Ammon's horn (tissue), 1 donor: Measurements from ENCODE around the gene OR52E4.

Source experiments
- DNase-seq: peaks from one replicate; pipeline ENCODE4 v3.0.0-alpha.2; 2016; ENCODE audit warnings: low spot score

Gene OR52E4

DNA sequence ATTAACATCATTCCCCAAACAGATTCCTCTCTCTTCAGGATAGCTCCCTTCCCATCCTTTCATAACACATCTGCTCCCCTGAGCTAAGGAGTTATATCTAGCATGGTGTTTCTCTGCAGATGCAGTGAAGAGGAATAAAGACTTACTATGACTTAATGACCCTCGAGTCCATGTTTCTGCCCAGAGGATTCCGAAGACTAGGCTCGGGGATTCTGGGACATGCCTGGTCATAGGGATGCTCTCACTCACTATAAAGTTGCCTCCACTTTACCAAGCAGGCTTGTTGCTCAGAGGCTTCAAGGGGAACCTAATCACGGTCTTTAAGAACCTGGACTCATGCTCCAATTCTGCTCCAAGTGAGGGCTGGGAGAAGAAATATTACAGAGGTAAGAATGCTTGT lies at the start of gene OR52E4:
TSS of gene OR52E4 (plus strand) at position 301 of the 400 bp plus-strand sequence. CDS start 3,664 bp downstream, outside the sequence.
- DNase-seq, result no peak

DNA sequence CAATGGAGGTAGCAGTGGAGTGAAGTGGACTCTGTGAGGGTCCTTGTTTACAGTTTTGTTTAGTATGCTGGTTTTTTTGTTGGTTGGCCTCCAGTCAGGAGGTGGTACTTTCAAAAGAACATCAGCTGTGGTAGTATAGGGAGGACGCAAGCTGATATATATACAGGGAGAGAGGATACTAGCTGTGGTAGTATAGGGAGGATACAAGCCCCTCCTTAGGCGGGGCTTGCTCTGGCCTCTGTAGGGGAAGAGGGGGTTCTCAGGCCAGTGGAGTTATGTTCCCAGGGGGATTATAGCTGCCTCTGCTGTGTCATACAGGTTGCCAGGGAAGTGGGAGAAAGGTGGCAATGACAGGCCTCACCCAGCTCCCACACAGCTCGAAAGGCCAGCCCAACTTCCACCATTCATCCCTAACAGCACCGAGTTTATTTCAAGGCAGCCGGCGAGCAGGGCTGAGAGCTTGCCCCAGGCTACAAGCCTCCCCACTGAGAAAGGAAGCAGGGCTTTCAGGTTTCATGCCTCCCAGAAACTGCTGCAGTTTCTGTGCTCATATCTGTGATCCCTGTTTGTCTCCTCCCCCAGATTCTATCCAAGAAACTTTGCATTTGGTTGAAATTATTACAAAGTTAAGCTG lies 49.1 kb upstream of the OR52E4 start:
- no peak for DNase-seq

DNA sequence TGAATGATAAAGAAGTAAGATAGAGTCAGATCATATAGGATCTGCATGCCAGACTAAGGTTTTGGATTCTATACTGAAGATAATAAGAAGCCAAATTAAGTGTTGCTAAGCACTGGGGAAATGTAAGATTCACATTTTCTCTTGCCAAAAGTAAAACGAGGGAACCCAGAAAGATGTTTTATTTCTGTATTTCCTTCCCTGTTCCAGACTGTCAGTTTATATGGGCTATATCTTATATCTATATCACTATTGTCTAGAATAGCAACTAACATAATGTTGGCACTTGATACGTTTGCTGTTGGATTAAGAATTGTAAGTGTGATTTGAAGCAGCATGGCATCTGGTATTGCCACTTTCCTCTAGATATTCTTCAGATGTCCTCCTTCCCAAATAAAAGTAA lies 47.0 kb upstream of the OR52E4 start:
- DNase-seq, result no peak

DNA sequence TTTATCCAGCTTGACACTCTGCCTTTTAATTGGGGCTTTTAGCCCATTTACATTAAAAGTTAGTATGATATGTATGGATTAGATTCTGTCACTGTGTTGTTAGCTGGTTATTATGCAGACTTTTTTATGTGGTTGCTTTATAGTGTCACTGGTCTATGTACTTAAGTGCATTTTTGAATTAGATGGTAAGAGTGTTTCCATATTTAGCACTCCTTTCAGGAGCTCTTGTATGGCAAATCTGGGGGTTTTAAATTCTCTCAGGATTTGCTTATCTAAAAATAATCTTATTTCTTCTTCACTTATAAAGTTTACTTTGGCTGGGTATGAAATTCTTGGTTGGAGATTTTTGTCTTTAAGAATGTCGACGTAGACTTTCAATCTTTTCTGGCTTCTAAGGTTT lies 42.7 kb upstream of the OR52E4 start:
- DNase-seq, result no peak

DNA sequence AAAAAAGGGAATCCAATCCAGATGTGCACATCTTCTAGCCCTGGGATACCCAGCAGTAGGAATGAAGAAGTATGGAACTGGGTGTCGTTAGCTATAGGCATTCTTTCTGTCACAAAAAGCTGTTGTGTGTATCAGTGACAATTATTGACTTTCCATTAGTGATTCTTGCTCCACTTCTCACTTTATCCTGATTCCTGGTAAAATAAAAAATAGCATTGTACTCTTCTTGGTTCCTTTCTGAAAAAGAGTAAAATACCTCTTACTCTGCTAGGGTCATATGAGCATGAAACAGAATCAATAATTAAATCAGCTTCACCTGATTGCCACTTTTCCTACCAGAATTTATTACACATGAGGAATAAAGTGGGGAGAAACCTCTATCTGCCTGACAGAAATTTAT lies 38.6 kb upstream of the OR52E4 start, which contains the start of gene OR52E6:
TSS of gene OR52E6 (minus strand) at position 101 of the 400 bp plus-strand sequence. CDS start at position 101, 0 bp downstream.
- no peak for DNase-seq

DNA sequence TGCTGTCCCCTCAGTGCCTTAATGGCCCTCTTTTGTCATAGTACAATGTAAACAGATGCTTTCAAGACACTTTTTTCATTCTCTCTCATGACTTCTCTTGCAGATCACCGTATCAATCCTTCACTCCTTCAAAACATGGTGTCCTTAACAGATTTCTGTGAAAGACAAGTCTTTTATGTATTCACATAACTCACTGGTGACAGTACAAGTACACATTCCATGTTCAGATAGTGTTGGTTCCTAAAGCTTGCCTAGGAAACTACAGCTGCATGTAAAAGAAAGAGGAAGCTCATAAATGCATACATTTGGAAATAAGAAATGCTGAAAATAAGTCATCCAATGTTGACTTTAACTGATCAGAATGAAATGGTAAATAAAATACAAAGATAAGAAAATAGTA lies 33.7 kb upstream of the OR52E4 start:
- no peak for DNase-seq

DNA sequence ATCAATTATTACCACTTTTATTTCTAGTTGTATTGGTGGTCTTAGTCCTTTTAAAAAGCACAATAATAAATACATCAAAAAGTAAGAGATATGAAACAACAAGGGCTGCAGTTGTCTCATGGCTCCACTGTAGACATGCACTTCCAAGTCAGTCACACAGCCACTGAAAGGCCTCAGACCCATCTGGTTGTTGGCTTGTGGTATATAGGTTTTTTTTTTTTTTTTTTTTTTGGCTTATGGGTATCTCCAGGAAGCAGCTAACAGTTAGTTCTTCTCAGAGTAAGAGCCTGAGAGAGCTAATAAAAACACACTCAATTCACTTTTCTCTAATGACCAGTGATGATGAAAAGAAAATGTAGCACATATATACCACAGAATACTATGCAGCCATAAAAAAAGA lies 32.7 kb upstream of the OR52E4 start:
- DNase-seq, result no peak

DNA sequence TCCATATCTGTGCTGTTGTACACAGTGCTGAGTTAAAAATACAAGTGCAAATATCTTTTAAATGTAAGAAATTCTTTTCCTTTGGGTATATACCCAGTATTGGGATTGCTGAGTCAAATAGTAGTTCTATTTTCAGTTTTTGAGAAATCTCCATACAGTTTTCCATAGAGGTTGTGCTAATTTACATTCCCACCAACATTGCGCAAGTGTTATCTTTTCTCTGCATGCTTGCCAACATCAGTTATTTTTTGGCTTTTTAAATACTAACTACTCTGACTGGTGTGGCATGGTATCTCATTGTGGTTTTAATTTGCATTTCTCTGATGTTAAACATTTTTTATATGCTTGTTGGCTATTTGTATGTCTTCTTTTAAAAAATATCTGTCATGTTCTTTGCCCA lies 29.4 kb upstream of the OR52E4 start:
- DNase-seq, result no peak

DNA sequence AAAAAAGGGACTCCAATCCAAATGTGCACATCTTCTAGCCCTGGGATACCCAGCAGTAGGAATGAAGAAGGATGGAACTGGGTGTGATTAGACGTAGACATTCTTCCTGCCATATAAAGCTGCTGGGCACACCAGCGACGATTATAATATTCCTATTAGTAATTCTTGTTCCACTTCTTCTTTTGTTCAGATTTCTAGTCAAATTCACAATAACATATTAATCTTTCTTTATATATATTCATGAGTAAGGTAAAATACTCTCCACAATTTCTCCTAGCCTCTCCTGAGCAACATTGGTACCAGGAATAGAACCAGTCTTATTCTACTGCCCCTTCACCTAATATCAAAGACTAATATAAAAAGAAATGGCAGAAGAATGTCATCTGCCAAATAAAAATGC lies 22.8 kb upstream of the OR52E4 start, which contains the start of gene OR52E8:
TSS of gene OR52E8 (minus strand) at position 101 of the 400 bp plus-strand sequence. CDS start at position 101, 0 bp downstream.
- DNase-seq, result no peak

DNA sequence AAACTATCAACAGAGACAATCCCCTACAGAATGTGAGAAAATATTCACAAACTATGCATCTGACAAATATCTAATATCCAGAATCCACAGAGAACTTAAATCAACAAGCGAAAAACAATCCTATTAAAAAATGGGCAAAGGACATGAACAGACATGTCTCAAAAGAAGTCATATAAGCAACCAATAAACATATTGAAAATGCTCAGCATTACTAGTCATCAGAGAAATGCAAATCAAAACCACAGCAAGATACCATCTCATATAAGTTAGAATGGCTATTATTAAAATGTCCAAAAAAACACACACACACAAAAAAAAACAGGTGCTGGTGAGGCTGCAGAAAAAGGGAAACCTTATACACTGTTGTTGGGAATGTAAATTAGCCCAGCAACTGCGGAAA lies 14.6 kb upstream of the OR52E4 start:
- DNase-seq, result no peak

DNA sequence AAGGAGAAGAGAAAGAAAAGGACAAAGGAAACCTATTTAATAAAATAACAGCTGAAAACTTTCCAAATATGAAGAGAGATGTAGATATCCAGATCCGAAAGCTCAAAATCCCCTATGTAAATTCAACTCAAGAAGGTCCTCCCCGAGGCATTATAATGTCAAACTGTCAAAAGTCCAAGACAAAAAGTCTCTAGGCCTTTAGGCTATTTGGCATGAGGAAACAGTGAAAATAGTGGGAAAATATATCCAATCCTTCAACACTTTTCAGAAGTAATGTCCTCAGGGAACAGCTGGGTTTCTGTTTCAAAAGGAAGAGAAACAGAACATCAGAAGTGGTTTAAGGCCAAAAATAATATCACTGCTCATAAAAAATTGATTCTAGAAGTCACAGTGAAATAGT lies 1.9 kb upstream of the OR52E4 start:
- no peak for DNase-seq

DNA sequence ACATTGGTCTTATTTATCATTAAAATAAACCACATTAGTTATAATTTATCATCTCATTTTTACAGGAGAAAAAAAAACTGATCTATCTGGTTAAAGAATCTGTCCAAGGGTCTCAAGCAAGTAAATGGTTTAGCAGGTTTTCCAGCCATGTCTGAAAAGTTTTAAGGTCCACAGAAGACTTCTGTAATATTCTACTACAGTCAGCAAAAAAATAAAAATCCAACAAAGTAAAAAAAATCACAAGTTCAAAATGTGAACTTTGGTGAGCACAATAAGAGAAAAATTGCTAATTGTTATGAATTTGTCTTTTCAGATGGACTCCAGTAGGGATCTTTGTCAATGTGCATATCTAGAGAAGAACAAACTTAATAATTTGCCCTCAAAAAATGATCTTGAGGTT lies 1.3 kb downstream of the OR52E4 start:
- no peak for DNase-seq

DNA sequence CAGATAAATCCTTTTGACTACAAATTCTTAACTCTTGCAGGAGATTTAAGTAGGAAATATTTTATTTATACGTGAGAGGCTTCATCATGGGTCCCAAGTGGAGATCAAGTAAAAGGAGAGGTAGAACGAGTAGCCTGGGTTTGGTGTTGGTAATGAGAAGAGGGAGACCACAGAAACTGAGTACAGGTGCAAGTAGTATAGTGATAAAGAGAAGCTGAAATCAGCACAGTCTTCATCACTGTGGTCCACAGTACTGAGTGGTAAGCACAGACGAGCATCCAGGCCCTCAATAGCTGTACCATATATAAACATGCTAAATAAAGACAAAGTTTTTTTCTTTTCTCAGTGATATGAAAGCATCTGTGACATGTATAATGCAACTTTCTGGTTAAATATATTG lies 6.7 kb downstream of the OR52E4 start:
- no peak for DNase-seq

DNA sequence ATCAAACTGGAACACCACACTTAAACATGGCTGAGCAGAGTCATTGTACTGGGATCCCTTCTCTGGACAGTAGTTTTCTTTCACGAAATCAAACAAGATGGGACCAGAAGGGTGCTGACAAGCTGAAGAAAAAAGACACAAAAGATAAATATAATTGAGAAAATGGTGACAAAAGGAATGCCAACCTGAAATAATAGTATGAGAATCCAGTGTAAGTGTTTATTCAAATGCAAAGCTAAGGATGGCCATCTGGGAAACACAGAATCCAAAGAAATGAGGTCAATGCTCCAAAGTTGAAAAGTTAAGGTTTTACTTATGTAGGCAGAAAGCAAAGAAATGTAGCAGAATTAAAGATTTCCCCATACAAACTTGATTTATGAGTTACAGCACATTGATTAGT lies 7.2 kb downstream of the OR52E4 start:
- no peak for DNase-seq

DNA sequence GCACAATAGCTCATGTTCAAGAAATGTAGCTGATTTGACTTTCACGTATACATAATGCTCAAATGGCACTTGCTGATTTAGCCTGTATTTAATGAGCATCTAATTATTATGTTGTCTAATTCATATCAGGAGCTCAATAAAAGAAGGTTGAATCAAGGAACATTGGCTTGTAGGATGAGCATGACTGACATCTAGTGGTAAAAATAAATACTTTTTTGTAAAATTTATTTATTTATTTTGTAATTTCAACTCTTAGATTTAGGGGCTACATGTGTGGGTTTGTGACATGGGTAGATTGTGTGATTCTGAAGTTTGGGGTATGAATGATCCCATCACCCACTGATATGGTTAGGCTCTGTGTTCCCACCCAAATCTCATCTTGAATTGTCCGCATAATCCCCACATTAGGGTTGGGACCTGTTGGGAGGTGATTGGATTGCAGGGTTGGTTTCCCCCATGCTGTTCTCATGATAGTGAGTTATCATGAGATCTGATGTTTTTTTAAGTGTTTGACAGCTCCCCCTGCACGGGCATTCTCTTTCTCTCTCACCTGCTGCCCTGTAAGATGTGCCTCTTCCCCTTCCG lies 10.9 kb downstream of the OR52E4 start:
- no peak for DNase-seq

DNA sequence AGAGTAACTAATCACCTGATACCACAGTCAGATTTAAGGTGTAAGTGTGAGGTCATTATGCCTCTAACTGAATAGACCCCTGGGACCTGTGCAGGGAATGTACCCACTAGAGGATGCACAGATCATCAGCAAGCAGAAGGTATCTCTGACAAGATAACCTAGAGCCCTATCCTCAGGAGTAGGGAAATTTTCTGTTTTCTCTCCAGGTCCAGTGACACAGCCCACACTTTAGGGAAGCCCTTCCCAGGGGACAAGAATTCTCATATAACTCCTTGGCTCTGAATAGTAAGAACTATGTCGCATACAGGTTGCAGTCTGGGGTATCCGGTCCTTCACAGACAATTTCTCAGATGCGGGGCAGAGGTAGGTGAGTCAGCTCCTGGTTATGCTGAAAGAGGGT lies 12.5 kb downstream of the OR52E4 start, which contains the start of gene OR52E5:
TSS of gene OR52E5 (plus strand) at position 301 of the 400 bp plus-strand sequence. CDS start 7,569 bp downstream, outside the sequence.
- no peak for DNase-seq

DNA sequence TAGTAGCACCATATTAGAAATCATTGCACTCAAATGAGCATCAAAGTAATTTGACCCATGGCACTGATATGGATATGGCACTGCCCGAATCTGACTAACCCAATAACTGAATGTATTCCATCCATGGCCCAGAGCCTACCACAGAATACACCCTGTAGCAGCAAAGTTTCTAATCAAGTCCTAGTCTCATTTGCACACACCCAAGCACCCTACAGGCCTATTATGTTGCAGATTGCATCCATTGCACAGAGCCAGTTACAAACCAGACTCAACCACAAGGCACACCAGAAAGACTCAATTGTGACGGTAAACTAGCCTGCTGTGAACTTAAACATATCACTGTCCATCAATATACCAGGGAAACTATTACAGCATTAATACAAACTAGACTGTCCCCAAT lies 19.1 kb downstream of the OR52E4 start:
- DNase-seq, result no peak

DNA sequence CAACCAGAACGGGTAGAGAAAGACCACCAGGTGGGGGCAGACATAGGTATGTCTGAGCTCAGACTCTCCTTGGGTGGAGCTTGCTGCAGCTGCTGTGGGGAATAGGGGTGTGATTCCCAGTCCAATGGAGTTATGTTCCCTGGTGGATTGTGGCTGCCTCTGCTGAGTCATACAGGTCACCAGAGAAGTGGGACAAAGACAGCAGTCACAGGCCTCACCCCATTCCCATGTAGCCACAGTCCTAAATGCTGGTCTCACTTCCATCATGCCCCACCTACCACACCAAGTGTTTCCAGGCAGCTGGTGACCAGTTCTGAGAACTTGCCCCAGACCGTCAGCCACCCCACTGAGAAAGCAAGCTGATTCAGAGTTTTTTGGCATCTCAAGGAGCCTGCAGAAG lies 30.1 kb downstream of the OR52E4 start:
- DNase-seq, result no peak

DNA sequence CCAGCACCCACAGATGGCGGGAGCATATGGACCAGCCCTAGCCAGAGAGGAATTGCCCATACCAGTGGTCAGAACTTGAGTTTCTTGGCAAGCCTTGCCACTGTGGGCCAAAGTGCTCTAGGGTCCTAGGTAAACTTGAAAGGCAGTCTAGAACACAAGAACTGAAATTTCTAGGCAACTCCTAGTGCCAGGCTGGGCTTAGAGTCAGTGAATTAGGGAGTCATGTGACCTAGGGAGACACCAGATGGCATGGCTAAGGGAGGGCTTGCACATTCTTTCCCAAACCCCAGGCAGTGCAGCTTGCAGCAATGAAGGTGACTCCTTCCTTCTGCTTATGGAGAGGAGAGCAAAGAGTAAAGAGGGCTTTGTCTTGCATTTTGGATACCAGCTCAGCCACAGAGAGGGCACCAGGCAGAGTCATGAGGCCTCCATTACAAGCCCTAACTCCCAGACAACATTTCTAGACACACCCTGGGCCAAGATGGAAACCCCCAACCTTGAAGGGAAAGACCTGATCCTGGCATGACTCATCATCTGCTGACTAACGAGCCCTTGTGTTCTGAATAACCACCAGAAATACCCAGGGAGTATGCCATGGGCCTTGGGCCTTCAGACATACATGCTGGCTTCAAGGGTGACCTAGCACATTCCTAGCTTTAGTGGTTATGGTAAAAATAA lies 42.5 kb downstream of the OR52E4 start:
- no peak for DNase-seq

DNA sequence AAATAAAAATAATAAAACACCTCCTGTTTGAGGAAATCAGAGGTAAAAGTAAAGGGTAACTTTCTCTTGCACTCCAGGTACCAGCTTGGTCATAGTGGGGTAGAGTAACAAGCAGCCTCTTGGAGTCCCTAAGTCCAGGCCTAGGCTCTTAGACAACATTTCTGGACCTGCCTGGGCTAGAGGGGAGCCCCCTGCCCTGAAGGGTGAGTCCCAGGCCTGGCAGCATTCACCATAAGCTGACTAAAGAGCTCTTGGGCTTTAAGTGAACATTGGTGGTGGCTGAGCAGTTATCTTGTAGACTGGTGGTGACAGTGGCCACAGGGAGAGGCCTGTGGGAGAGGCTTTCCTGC lies 43.0 kb downstream of the OR52E4 start:
- DNase-seq, result no peak

DNA sequence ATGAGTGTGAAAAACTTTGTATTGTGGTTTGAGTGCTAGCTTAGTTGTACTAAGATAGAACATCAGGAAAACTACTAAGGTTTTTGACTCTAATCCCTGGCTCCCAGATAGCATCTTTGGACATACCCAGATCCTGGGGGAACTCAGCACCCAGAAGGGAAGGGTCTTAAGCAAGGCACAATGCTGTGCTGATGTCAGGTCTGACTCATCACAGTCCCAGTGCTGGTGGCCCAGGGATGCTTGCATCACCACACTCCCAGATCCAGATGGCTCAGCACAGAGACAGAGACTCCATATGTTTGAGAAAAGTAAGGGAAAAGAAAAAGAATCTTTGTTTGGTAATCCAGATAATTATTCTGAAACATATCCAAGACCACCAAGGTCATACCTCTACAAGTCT lies 43.4 kb downstream of the OR52E4 start:
- DNase-seq, result no peak

DNA sequence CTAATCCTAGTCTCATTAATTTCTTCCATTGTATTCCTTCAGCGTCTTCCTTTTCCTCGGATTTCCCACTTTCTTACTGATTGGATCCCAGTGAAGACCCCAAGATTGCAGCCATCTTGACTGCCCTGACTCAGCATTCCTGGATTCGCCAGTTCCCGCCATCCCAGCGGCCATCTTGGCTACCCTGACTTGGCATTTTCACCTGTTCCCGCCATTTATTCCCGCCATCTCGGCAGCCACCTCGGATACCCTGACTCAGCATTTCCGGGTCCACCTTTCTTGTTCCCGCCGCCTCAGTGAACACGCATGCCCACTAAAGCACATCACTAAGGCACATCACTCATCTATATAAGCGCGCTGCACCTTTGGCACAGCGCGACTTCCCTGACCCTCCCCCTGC lies 47.8 kb downstream of the OR52E4 start:
- DNase-seq, result no peak

DNA sequence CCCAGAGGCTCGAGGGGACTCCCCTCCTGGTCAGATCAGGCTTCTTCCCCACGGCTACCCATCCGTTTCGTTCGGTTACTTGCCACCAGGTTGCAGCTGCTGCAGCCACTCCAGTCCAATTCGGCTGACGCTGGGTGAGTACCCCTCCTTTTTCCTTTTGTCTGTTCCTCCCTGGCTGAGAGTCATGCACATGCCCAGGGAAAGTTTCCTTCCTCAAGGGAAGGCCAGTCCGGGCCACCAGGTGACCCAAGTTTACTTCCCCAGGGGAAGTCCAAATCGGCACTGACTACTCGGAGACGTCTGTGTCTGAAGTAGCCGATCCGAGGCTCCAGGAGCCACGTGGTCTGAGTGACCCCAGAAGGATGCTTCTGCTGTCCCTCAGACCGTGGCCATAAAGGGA lies 48.4 kb downstream of the OR52E4 start:
- no peak for DNase-seq
